HFFc6 (cell line): ENCODE measurements around the gene GIGYF2. TPM values are rescaled to one million over a fixed set of nuclear protein-coding genes. Genes with fewer than 3 reads are reported as not detected.

Source experiments
- DNase-seq: peaks from one replicate; pipeline ENCODE4 v3.0.0-alpha.2; 2018
- H3K27ac Mint-ChIP-seq: 2 replicates; pipeline ENCODE4 v1.8.0; 2020; ENCODE audit warnings: mild to moderate bottlenecking, mixed read lengths
- H3K27me3 Mint-ChIP-seq: 2 replicates; pipeline ENCODE4 v1.8.0; 2021; ENCODE audit warnings: mild to moderate bottlenecking, moderate library complexity, mixed read lengths; ENCODE audit not compliant: insufficient read depth
- H3K36me3 Mint-ChIP-seq: 2 replicates; pipeline ENCODE4 v1.8.0; 2021; ENCODE audit warnings: low read depth, mixed read lengths
- H3K4me1 Mint-ChIP-seq: 2 replicates; pipeline ENCODE4 v1.8.0; 2020; ENCODE audit warnings: low read depth, mixed read lengths
- H3K4me3 Mint-ChIP-seq: 2 replicates; pipeline ENCODE4 v1.8.0; 2020; ENCODE audit warnings: mild to moderate bottlenecking, moderate library complexity, mixed read lengths
- H3K9me3 Mint-ChIP-seq: 2 replicates; pipeline ENCODE4 v1.8.0; 2020; ENCODE audit warnings: mild to moderate bottlenecking, mixed read lengths
- CTCF ChIP-seq: fragments of 200-600 bp; sonication (generic); IDR thresholded peaks from 2 replicates; pipeline ENCODE4 v1.5.0; 2021; ENCODE audit warnings: antibody characterized with exemption, mild to moderate bottlenecking
- total RNA-seq, 6 experiments: library from RNA; stranded (reverse); fragmentation: NEBNext Ultra II Directional; extraction: Animal tissue kit (Norgen Biotek cat#: 25700); gene quantifications; 2 replicates in 1 of 6; 3 replicates in 5 of 6; pipeline ENCODE4 v1.2.3, GENCODE V29; 2021

GIGYF2 gene
- total RNA-seq, 6 experiments from 2014 or later = 36.9 to 44.6 (median 42.3) TPM

GRCh38 chr2:232876161-232876977, 179.2 kb downstream of the GIGYF2 start:
- Mint-ChIP-seq H3K9me3 (no peaks in the 10 kb centered on the region), H3K27ac (no peak overlapping the region), H3K27me3 (peaks cover 8% of the 10 kb centered on the region), H3K36me3 (no peaks in the 10 kb centered on the region), H3K4me3 (no peak overlapping the region), H3K4me1 (no peaks in the 10 kb centered on the region)
- no peak for DNase-seq
- peak; percentile 36 for TF ChIP-seq CTCF

GRCh38 chr2:232876978-232877441, 179.9 kb downstream of the GIGYF2 start:
- no peaks in the 10 kb centered on the region for H3K9me3 Mint-ChIP-seq
- no peak overlapping the region for H3K27ac Mint-ChIP-seq
- no peak overlapping the region for H3K4me3 Mint-ChIP-seq
- peaks cover 8% of the 10 kb centered on the region for H3K27me3 Mint-ChIP-seq
- TF ChIP-seq CTCF = no peak
- H3K36me3 Mint-ChIP-seq = no peaks in the 10 kb centered on the region
- DNase-seq = no peak
- no peaks in the 10 kb centered on the region for H3K4me1 Mint-ChIP-seq

GRCh38 chr2:232877940-232878511, 180.9 kb downstream of the GIGYF2 start:
- Mint-ChIP-seq H3K4me3 (no peak overlapping the region), H3K9me3 (no peaks in the 10 kb centered on the region), H3K27ac (no peak overlapping the region), H3K36me3 (no peaks in the 10 kb centered on the region), H3K27me3 (peaks cover 11% of the 10 kb centered on the region), H3K4me1 (no peaks in the 10 kb centered on the region)
- no peak for DNase-seq
- no peak for TF ChIP-seq CTCF

GRCh38 chr2:232878855-232879617, 181.9 kb downstream of the GIGYF2 start:
- Mint-ChIP-seq H3K36me3 (no peaks in the 10 kb centered on the region), H3K9me3 (no peaks in the 10 kb centered on the region), H3K27me3 (peaks cover 11% of the 10 kb centered on the region), H3K27ac (no peak overlapping the region), H3K4me3 (no peak overlapping the region), H3K4me1 (no peaks in the 10 kb centered on the region)
- no peak for DNase-seq
- no peak for TF ChIP-seq CTCF

- Mint-ChIP-seq H3K4me1 (no peaks in the 10 kb centered on the region), H3K4me3 (no peak overlapping the region), H3K27me3 (peaks cover 9% of the 10 kb centered on the region), H3K9me3 (no peaks in the 10 kb centered on the region), H3K27ac (no peak overlapping the region), H3K36me3 (no peaks in the 10 kb centered on the region)
- DNase-seq = no peak
- TF ChIP-seq CTCF = no peak
These were observed 182.7 kb downstream of the GIGYF2 start for GRCh38 chr2:232879618-232880494.
